ENCODE results near the gene OR6N2. TPM values are rescaled to one million over a fixed set of nuclear protein-coding genes. Genes with fewer than 3 reads are reported as not detected.

The OR6N2 gene
- total and polyA plus RNA-seq, 2 of the 13 experiments (the other 11 are each of a cell fraction or from before 2014, with no cell fraction given), result not detected

DNA sequence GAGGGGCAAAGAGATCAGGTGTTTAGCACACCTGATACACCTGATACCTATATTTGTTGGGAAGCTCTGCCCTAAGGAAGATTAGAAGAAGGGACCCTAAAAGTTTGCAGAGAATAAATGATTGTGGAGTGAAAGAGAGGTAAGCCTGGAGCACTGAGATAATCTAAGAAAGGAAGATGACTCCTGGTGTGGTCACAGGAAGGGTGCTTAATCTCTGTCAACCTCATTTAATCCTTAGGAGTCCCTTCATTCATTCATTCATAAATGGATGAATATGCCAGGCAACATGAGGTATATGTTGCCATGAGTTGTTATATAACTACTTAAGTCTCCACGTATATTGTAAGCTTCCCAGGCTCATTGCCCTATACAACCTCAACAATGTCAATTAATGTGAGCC is 34.0 kb upstream of the OR6N2 start:
- Histone ChIP-seq H3K9ac (ENCODE audit: insufficient read depth, low read depth, low read length) (no peak overlapping the region), H3K4me3 (replicated peaks in 1 of 3; ENCODE audit: insufficient read depth in 1 of 3, low read depth in 2 of 3, low read length in 3 of 3) (no peak overlapping the region), H3K79me2 (ENCODE audit: insufficient read depth, low read length) (no peaks in the 10 kb centered on the region), H3K9me3 (ENCODE audit: low read length) (peaks cover 47% of the 10 kb centered on the region), H3K4me2 (ENCODE audit: low read depth, low read length) (no peak overlapping the region), H3K36me3 (replicated peaks in 1 of 2; ENCODE audit: control insufficient read depth in 1 of 2, insufficient read depth in 2 of 2, low read length in 2 of 2) (no peaks in the 10 kb centered on the region), H2AFZ (ENCODE audit: low read length) (no peak overlapping the region), H4K20me1 (ENCODE audit: insufficient read depth, low read length) (no peaks in the 10 kb centered on the region), H3K27me3 (ENCODE audit: control insufficient read depth in 1 of 2, insufficient read depth in 2 of 2, low read length in 2 of 2) (no peaks in the 10 kb centered on the region), H3K27ac (ENCODE audit: extremely low read length, insufficient read depth, low read length) (no peak overlapping the region), H3K4me1 (ENCODE audit: insufficient read depth, low read length) (no peaks in the 10 kb centered on the region)
- FAIRE-seq (no peak), ATAC-seq (no peak), DNase-seq (ENCODE audit: low spot score) (no peak)
- TF ChIP-seq, protein P1, sequence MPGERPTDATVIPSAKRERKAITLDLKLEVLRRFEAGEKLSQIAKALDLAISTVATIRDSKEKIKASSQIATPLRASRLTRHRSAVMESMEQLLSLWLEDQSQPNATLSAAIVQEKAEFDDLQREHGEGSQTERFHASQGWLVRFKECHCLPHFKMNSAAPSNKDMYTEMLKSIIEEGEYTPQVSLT (CRISPR knock-in tag; IDR thresholded peaks at IDR 0.05; ENCODE audit: borderline replicate concordance, low read depth), result no peak
- TF ChIP-seq, protein P2, sequence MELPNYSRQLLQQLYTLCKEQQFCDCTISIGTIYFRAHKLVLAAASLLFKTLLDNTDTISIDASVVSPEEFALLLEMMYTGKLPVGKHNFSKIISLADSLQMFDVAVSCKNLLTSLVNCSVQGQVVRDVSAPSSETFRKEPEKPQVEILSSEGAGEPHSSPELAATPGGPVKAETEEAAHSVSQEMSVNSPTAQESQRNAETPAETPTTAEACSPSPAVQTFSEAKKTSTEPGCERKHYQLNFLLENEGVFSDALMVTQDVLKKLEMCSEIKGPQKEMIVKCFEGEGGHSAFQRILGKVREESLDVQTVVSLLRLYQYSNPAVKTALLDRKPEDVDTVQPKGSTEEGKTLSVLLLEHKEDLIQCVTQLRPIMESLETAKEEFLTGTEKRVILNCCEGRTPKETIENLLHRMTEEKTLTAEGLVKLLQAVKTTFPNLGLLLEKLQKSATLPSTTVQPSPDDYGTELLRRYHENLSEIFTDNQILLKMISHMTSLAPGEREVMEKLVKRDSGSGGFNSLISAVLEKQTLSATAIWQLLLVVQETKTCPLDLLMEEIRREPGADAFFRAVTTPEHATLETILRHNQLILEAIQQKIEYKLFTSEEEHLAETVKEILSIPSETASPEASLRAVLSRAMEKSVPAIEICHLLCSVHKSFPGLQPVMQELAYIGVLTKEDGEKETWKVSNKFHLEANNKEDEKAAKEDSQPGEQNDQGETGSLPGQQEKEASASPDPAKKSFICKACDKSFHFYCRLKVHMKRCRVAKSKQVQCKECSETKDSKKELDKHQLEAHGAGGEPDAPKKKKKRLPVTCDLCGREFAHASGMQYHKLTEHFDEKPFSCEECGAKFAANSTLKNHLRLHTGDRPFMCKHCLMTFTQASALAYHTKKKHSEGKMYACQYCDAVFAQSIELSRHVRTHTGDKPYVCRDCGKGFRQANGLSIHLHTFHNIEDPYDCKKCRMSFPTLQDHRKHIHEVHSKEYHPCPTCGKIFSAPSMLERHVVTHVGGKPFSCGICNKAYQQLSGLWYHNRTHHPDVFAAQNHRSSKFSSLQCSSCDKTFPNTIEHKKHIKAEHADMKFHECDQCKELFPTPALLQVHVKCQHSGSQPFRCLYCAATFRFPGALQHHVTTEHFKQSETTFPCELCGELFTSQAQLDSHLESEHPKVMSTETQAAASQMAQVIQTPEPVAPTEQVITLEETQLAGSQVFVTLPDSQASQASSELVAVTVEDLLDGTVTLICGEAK (IDR thresholded peaks at IDR 0.05), result no peak
- TF ChIP-seq, protein P2 (CRISPR knock-in tag; IDR thresholded peaks at IDR 0.05), result no peak
- TF ChIP-seq, protein P3, sequence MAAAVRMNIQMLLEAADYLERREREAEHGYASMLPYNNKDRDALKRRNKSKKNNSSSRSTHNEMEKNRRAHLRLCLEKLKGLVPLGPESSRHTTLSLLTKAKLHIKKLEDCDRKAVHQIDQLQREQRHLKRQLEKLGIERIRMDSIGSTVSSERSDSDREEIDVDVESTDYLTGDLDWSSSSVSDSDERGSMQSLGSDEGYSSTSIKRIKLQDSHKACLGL (CRISPR knock-in tag; IDR thresholded peaks at IDR 0.05), result no peak
- TF ChIP-seq, protein P4, sequence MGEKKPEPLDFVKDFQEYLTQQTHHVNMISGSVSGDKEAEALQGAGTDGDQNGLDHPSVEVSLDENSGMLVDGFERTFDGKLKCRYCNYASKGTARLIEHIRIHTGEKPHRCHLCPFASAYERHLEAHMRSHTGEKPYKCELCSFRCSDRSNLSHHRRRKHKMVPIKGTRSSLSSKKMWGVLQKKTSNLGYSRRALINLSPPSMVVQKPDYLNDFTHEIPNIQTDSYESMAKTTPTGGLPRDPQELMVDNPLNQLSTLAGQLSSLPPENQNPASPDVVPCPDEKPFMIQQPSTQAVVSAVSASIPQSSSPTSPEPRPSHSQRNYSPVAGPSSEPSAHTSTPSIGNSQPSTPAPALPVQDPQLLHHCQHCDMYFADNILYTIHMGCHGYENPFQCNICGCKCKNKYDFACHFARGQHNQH (CRISPR knock-in tag; IDR thresholded peaks at IDR 0.05), result no peak
- WGBS (ENCODE audit: low lambda C conversion rate), result 6% methylated on average over 1 of the region's 1 CpG
- intact Hi-C loops (cut with micrococcal nuclease; ENCODE audit: unreplicated experiment), result no loop called here
- BruUV-seq (replicated peaks), result no TSS peak
- CTCF ChIA-PET (ENCODE audit: low intra/inter-chr PET ratio, low total read pairs), result no interaction called here
- POLR2A ChIA-PET, result no interaction called here
- in situ Hi-C loops (cut with HindIII; ENCODE audit: extremely low pct_ligation_motif_present, low pct_unique_long_range_greater_than_20kb), result no loop called here

All from HepG2 (cell line).